Measurements from ENCODE around the gene PRPF40B.
A peak's percentile ranks its signal among the peaks of the same experiment; 100 is the strongest.
"Not testable (repeated sequence)": the region's sequence is repeated elsewhere in the genome, so short reads cannot be mapped to it uniquely, and the experiment has no call there.

The PRPF40B gene

GRCh38 chr12:49588721-49589516 lies 34.4 kb upstream of the PRPF40B start:
- no peak for ATAC-seq (replicated peaks)
- no peaks in the 10 kb centered on the region for H3K27me3 Mint-ChIP-seq

GRCh38 chr12:49598527-49598926 lies 24.8 kb upstream of the PRPF40B start:
- ATAC-seq (replicated peaks) (no peak), DNase-seq (no peak)
- H3K9me3 Mint-ChIP-seq = no peaks in the 10 kb centered on the region
- H3K27ac Mint-ChIP-seq = peak overlapping the region in 1 of 2 donors; percentile 3
- no peaks in the 10 kb centered on the region for H3K4me1 Mint-ChIP-seq (ENCODE audit: low read depth in 2 of 2)
- H3K36me3 Mint-ChIP-seq (ENCODE audit: insufficient read depth) = no peaks in the 10 kb centered on the region
- no peaks in the 10 kb centered on the region for H3K27me3 Mint-ChIP-seq
- no peak overlapping the region for H3K4me3 Mint-ChIP-seq

More at GRCh38 chr12:49588721-49589516, 34.4 kb upstream of the PRPF40B start:
- Mint-ChIP-seq H3K27ac (no peak overlapping the region), H3K4me3 (no peak overlapping the region), H3K4me1 (ENCODE audit: low read depth in 2 of 2) (no peaks in the 10 kb centered on the region), H3K36me3 (ENCODE audit: insufficient read depth) (peaks cover 2% of the 10 kb centered on the region), H3K9me3 (no peaks in the 10 kb centered on the region)
- no peak for DNase-seq

GRCh38 chr12:49599961-49600360 lies 23.4 kb upstream of the PRPF40B start:
- no peak for ATAC-seq (replicated peaks)

GRCh38 chr12:49603721-49604120 lies 19.6 kb upstream of the PRPF40B start:
- H3K36me3 Mint-ChIP-seq (ENCODE audit: insufficient read depth) = no peaks in the 10 kb centered on the region
- no peaks in the 10 kb centered on the region for H3K9me3 Mint-ChIP-seq
- ATAC-seq (replicated peaks) (no peak), DNase-seq (no peak)
- H3K4me3 Mint-ChIP-seq = no peak overlapping the region
- H3K27me3 Mint-ChIP-seq = peaks cover 0 to 12% of the 10 kb centered on the region in 2 donors
- H3K4me1 Mint-ChIP-seq (ENCODE audit: low read depth in 2 of 2) = no peaks in the 10 kb centered on the region
- no peak overlapping the region for H3K27ac Mint-ChIP-seq

More at GRCh38 chr12:49599961-49600360, 23.4 kb upstream of the PRPF40B start:
- H3K9me3 Mint-ChIP-seq = no peaks in the 10 kb centered on the region
- H3K27ac Mint-ChIP-seq = no peak overlapping the region
- H3K4me3 Mint-ChIP-seq = no peak overlapping the region
- DNase-seq = no peak
- H3K36me3 Mint-ChIP-seq (ENCODE audit: insufficient read depth) = no peaks in the 10 kb centered on the region
- no peaks in the 10 kb centered on the region for H3K4me1 Mint-ChIP-seq (ENCODE audit: low read depth in 2 of 2)
- H3K27me3 Mint-ChIP-seq = no peaks in the 10 kb centered on the region

- no peak overlapping the region for H3K27ac Mint-ChIP-seq
- H3K4me3 Mint-ChIP-seq = no peak overlapping the region
- ATAC-seq (replicated peaks) (no peak), DNase-seq (no peak)
- peaks cover 3 to 15% of the 10 kb centered on the region in 2 donors for H3K27me3 Mint-ChIP-seq
- H3K4me1 Mint-ChIP-seq (ENCODE audit: low read depth in 2 of 2) = no peaks in the 10 kb centered on the region
- H3K36me3 Mint-ChIP-seq (ENCODE audit: insufficient read depth) = no peaks in the 10 kb centered on the region
- no peaks in the 10 kb centered on the region for H3K9me3 Mint-ChIP-seq
These were observed 18.5 kb upstream of the PRPF40B start for GRCh38 chr12:49604856-49605255.

- H3K27me3 Mint-ChIP-seq = peaks cover 7 to 20% of the 10 kb centered on the region in 2 donors
- not testable (repeated sequence) for H3K4me3 Mint-ChIP-seq; DNase-seq; H3K27ac Mint-ChIP-seq; H3K9me3 Mint-ChIP-seq; ATAC-seq (replicated peaks); H3K36me3 Mint-ChIP-seq (ENCODE audit: insufficient read depth); H3K4me1 Mint-ChIP-seq (ENCODE audit: low read depth in 2 of 2)
These were observed 17.8 kb upstream of the PRPF40B start, which contains the start of gene FAM186B for GRCh38 chr12:49605539-49605938. TSS of gene FAM186B (minus strand) at chr12:49605639. CDS start at chr12:49605477, 162 bp downstream.

GRCh38 chr12:49609059-49609874 lies 14.1 kb upstream of the PRPF40B start:
- H3K27ac Mint-ChIP-seq = no peak overlapping the region
- no peaks in the 10 kb centered on the region for H3K36me3 Mint-ChIP-seq (ENCODE audit: insufficient read depth)
- no peak overlapping the region for H3K4me3 Mint-ChIP-seq
- no peak for DNase-seq
- H3K9me3 Mint-ChIP-seq = no peaks in the 10 kb centered on the region
- peaks cover 21 to 29% of the 10 kb centered on the region in 2 donors for H3K27me3 Mint-ChIP-seq
- H3K4me1 Mint-ChIP-seq (ENCODE audit: low read depth in 2 of 2) = no peaks in the 10 kb centered on the region
- ATAC-seq (replicated peaks) = no peak

GRCh38 chr12:49609875-49610154 lies 13.5 kb upstream of the PRPF40B start:
- DNase-seq = no peak
- no peak for ATAC-seq (replicated peaks)
- no peaks in the 10 kb centered on the region for H3K9me3 Mint-ChIP-seq

GRCh38 chr12:49610785-49611184 lies 12.6 kb upstream of the PRPF40B start:
- not testable (repeated sequence) for H3K9me3 Mint-ChIP-seq; H3K4me3 Mint-ChIP-seq; H3K36me3 Mint-ChIP-seq (ENCODE audit: insufficient read depth); H3K27ac Mint-ChIP-seq; DNase-seq; H3K4me1 Mint-ChIP-seq (ENCODE audit: low read depth in 2 of 2); ATAC-seq (replicated peaks)
- peaks cover 26 to 33% of the 10 kb centered on the region in 2 donors for H3K27me3 Mint-ChIP-seq

More at GRCh38 chr12:49609875-49610154, 13.5 kb upstream of the PRPF40B start:
- Mint-ChIP-seq H3K36me3 (ENCODE audit: insufficient read depth) (no peaks in the 10 kb centered on the region), H3K27me3 (peaks cover 26 to 33% of the 10 kb centered on the region in 2 donors), H3K4me1 (ENCODE audit: low read depth in 2 of 2) (no peaks in the 10 kb centered on the region), H3K4me3 (no peak overlapping the region), H3K27ac (no peak overlapping the region)

GRCh38 chr12:49612210-49612609 lies 11.2 kb upstream of the PRPF40B start:
- H3K27ac Mint-ChIP-seq = no peak overlapping the region
- no peaks in the 10 kb centered on the region for H3K4me1 Mint-ChIP-seq (ENCODE audit: low read depth in 2 of 2)
- no peak overlapping the region for H3K4me3 Mint-ChIP-seq
- ATAC-seq (replicated peaks) (no peak), DNase-seq (no peak)
- H3K36me3 Mint-ChIP-seq (ENCODE audit: insufficient read depth) = no peaks in the 10 kb centered on the region
- peaks cover 22 to 26% of the 10 kb centered on the region in 2 donors for H3K27me3 Mint-ChIP-seq
- H3K9me3 Mint-ChIP-seq = no peaks in the 10 kb centered on the region

- H3K9me3 Mint-ChIP-seq = no peaks in the 10 kb centered on the region
These were observed 7.6 kb upstream of the PRPF40B start for GRCh38 chr12:49615725-49616124.

GRCh38 chr12:49616533-49617219 lies 6.7 kb upstream of the PRPF40B start:
- H3K4me3 Mint-ChIP-seq = no peak overlapping the region
- H3K27me3 Mint-ChIP-seq = peaks cover 21 to 30% of the 10 kb centered on the region in 2 donors
- no peak overlapping the region for H3K27ac Mint-ChIP-seq
- ATAC-seq (replicated peaks) (no peak), DNase-seq (no peak)
- no peaks in the 10 kb centered on the region for H3K9me3 Mint-ChIP-seq
- H3K4me1 Mint-ChIP-seq (ENCODE audit: low read depth in 2 of 2) = peaks cover 5 to 9% of the 10 kb centered on the region in 2 donors
- H3K36me3 Mint-ChIP-seq (ENCODE audit: insufficient read depth) = peaks cover 2% of the 10 kb centered on the region

More at GRCh38 chr12:49615725-49616124, 7.6 kb upstream of the PRPF40B start:
- H3K36me3 Mint-ChIP-seq (ENCODE audit: insufficient read depth) = no peaks in the 10 kb centered on the region
- no peak overlapping the region for H3K27ac Mint-ChIP-seq
- no peak overlapping the region for H3K4me3 Mint-ChIP-seq
- H3K4me1 Mint-ChIP-seq (ENCODE audit: low read depth in 2 of 2) = no peaks in the 10 kb centered on the region
- no peak for ATAC-seq (replicated peaks)
- H3K27me3 Mint-ChIP-seq = peaks cover 21 to 30% of the 10 kb centered on the region in 2 donors
- DNase-seq = no peak

GRCh38 chr12:49618576-49618975 lies 4.8 kb upstream of the PRPF40B start:
- Mint-ChIP-seq H3K36me3 (ENCODE audit: insufficient read depth) (peaks cover 11% of the 10 kb centered on the region), H3K9me3 (no peaks in the 10 kb centered on the region), H3K27ac (no peak overlapping the region), H3K4me3 (peak overlapping the region in 1 of 2 donors; percentile 5), H3K4me1 (ENCODE audit: low read depth in 2 of 2) (peaks cover 10 to 19% of the 10 kb centered on the region in 2 donors), H3K27me3 (peaks cover 14 to 21% of the 10 kb centered on the region in 2 donors)
- DNase-seq (no peak), ATAC-seq (replicated peaks) (no peak)

Measured in effector memory CD8-positive, alpha-beta T cell (primary cell).